Astrocyte (in vitro differentiated cells and primary cell): Measurements from ENCODE around the gene KIN. TPM values are rescaled to one million over a fixed set of nuclear protein-coding genes. Genes with fewer than 3 reads are reported as not detected.

Experiments used
- DNase-seq: peaks from one replicate; pipeline ENCODE4 v3.0.0-alpha.2; 2010; ENCODE audit warnings: low read depth
- FAIRE-seq: peaks from 2 replicates; lab custom pipeline; 2011; peaks lifted over from hg19 to GRCh38; lab: Jason Lieb, UNC
- H2AFZ ChIP-seq: 2 replicates; pipeline ENCODE4 v1.6.0; 2012; ENCODE audit warnings: low read depth, low read length, inconsistent platforms
- H3K27ac ChIP-seq: 2 replicates; pipeline ENCODE4 v1.5.1; 2011; ENCODE audit warnings: low read depth, low read length, inconsistent platforms
- H3K27me3 ChIP-seq: 2 replicates; pipeline ENCODE4 v1.6.0; 2011; ENCODE audit warnings: low read length, inconsistent platforms; ENCODE audit not compliant: insufficient read depth
- H3K36me3 ChIP-seq: 2 replicates; pipeline ENCODE4 v1.5.1; 2011; ENCODE audit warnings: low read length, inconsistent platforms; ENCODE audit not compliant: insufficient read depth
- H3K4me1 ChIP-seq: 2 replicates; pipeline ENCODE4 v1.5.1; 2011; ENCODE audit warnings: low read length, inconsistent platforms; ENCODE audit not compliant: insufficient read depth
- H3K4me2 ChIP-seq: 2 replicates; pipeline ENCODE4 v1.6.0; 2012; ENCODE audit warnings: low read length, inconsistent platforms
- H3K4me3 ChIP-seq: 2 replicates; pipeline ENCODE4 v1.5.1; 2011; ENCODE audit warnings: low read depth, mild to moderate bottlenecking, low read length, inconsistent platforms; ENCODE audit not compliant: insufficient read depth
- H3K79me2 ChIP-seq: 2 replicates; pipeline ENCODE4 v1.6.0; 2012; ENCODE audit warnings: mild to moderate bottlenecking, low read length, inconsistent platforms; ENCODE audit not compliant: insufficient read depth
- H3K9ac ChIP-seq: 2 replicates; pipeline ENCODE4 v1.6.0; 2012; ENCODE audit warnings: mild to moderate bottlenecking, low read length, inconsistent platforms
- H3K9me3 ChIP-seq: 2 replicates; pipeline ENCODE4 v1.5.1; 2012; ENCODE audit warnings: low read depth, mild to moderate bottlenecking, low read length, inconsistent platforms; ENCODE audit not compliant: insufficient read depth
- H4K20me1 ChIP-seq: 2 replicates; pipeline ENCODE4 v1.6.0; 2012; ENCODE audit warnings: low read length, inconsistent platforms; ENCODE audit not compliant: insufficient read depth
- H3K27ac Mint-ChIP-seq: one replicate; pipeline ENCODE4 v1.8.0; 2021; ENCODE audit warnings: mild to moderate bottlenecking, mixed read lengths; ENCODE audit not compliant: unreplicated experiment
- H3K27me3 Mint-ChIP-seq: one replicate; pipeline ENCODE4 v1.8.0; 2021; ENCODE audit warnings: low read depth, mixed read lengths; ENCODE audit not compliant: unreplicated experiment
- H3K36me3 Mint-ChIP-seq: one replicate; pipeline ENCODE4 v1.8.0; 2021; ENCODE audit warnings: low read depth, mixed read lengths; ENCODE audit not compliant: unreplicated experiment
- H3K4me1 Mint-ChIP-seq: one replicate; pipeline ENCODE4 v1.8.0; 2021; ENCODE audit warnings: low read depth, mixed read lengths; ENCODE audit not compliant: unreplicated experiment
- H3K4me3 Mint-ChIP-seq: one replicate; pipeline ENCODE4 v1.8.0; 2021; ENCODE audit warnings: mild to moderate bottlenecking, moderate library complexity, mixed read lengths; ENCODE audit not compliant: unreplicated experiment
- H3K9me3 Mint-ChIP-seq: one replicate; pipeline ENCODE4 v1.8.0; 2021; ENCODE audit warnings: mild to moderate bottlenecking, mixed read lengths; ENCODE audit not compliant: unreplicated experiment
- EZH2 ChIP-seq: IDR thresholded peaks from 2 replicates; pipeline ENCODE4 v1.6.1; 2012; ENCODE audit warnings: mild to moderate bottlenecking, low read length, inconsistent platforms; ENCODE audit not compliant: insufficient read depth
- total RNA-seq: library from RNA; stranded (reverse); gene quantifications from 2 replicates; pipeline ENCODE4 v1.2.1, GENCODE V29; 2021
- TF ChIP-seq, protein P1 (sequence below): IDR thresholded peaks from 2 replicates; pipeline ENCODE4 v1.5.1; 2011; ENCODE audit warnings: low read depth, mild to moderate bottlenecking, inconsistent platforms, low read length, moderate library complexity; ENCODE audit not compliant: insufficient read depth

Gene KIN
- total RNA-seq, 1 donor from 2014 or later: 14.1 TPM

DNA sequence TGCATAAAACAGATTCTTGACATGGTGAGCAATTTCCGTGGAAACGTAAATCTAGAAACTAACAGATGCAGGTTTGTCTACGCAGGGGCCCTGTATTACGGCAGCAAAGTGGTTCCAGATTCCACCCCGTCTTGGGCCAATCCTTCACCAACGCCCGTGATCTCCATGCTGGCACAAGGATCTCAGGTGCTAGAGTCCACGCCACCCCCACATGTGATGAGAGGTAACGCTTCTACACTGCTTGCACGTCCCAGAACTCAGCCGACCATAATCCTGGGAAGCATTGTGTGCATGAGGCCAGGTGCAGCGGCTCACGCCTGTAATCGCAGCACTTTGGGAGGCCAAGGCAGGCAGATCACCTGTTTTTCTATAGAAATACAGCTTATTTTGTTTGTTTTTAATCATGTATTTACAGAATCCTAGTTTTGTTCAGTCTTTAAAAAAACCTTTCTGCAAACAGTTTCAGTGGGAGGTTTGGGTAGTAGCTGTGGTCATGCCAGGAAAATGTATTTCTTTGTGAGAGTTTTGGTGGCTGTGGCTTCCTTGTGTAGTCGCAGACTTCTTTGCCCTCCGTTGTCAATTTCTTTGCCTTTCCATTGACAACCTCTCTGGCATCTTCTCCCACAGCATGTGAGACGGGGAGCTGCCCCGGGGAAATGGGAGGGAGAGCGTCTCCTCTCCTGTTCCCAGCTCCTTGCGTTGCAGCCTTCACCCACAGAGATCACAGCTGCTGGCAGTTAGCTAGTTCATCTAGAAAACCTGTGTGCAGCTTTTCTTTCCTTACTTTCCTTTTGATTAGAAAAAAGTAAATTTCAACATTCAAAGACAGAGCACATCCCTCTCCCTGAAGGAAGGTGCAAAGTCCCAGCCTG is 49.0 kb downstream of the KIN start:
- Histone ChIP-seq H3K9me3 (no peaks in the 10 kb centered on the region), H3K27ac (no peak overlapping the region), H3K4me2 (no peak overlapping the region), H3K9ac (no peak overlapping the region), H3K27me3 (peaks cover 2% of the 10 kb centered on the region), H2AFZ (no peak overlapping the region), H4K20me1 (no peaks in the 10 kb centered on the region), H3K4me1 (no peaks in the 10 kb centered on the region), H3K4me3 (no peak overlapping the region), H3K79me2 (no peaks in the 10 kb centered on the region), H3K36me3 (no peaks in the 10 kb centered on the region)
- no peak overlapping the region for H3K27ac Mint-ChIP-seq
- no peaks in the 10 kb centered on the region for H3K4me1 Mint-ChIP-seq
- DNase-seq: no peak
- H3K4me3 Mint-ChIP-seq: no peak overlapping the region
- no peaks in the 10 kb centered on the region for H3K27me3 Mint-ChIP-seq
- TF ChIP-seq EZH2: no peak
- TF ChIP-seq, protein P1, sequence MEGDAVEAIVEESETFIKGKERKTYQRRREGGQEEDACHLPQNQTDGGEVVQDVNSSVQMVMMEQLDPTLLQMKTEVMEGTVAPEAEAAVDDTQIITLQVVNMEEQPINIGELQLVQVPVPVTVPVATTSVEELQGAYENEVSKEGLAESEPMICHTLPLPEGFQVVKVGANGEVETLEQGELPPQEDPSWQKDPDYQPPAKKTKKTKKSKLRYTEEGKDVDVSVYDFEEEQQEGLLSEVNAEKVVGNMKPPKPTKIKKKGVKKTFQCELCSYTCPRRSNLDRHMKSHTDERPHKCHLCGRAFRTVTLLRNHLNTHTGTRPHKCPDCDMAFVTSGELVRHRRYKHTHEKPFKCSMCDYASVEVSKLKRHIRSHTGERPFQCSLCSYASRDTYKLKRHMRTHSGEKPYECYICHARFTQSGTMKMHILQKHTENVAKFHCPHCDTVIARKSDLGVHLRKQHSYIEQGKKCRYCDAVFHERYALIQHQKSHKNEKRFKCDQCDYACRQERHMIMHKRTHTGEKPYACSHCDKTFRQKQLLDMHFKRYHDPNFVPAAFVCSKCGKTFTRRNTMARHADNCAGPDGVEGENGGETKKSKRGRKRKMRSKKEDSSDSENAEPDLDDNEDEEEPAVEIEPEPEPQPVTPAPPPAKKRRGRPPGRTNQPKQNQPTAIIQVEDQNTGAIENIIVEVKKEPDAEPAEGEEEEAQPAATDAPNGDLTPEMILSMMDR: no peak
- FAIRE-seq: no peak
- H3K9me3 Mint-ChIP-seq: no peaks in the 10 kb centered on the region
- no peaks in the 10 kb centered on the region for H3K36me3 Mint-ChIP-seq

DNA sequence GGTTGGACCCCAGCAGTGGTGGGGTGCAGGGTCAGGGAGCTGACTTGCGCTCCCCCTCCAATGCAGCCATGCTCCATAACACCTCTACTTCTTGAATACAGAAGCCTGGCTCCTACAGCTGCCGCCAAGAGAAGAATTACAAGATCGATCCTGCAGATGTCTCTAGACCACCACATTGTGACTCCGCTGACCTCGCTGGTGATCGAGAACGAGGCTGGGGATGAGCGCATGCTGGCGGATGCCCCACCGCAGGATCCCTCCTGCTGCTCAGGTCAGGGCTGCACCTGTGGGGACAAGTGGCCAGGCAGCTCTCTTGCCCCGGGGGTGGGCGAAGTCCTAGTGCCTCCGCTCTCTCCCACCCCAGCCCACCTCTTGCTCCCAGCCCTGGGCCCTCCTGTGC is 53.0 kb downstream of the KIN start:
- H3K4me1 ChIP-seq: no peaks in the 10 kb centered on the region
- H2AFZ ChIP-seq: no peak overlapping the region
- DNase-seq (no peak), FAIRE-seq (no peak)
- Mint-ChIP-seq H3K4me3 (no peak overlapping the region), H3K36me3 (no peaks in the 10 kb centered on the region), H3K4me1 (no peaks in the 10 kb centered on the region), H3K9me3 (no peaks in the 10 kb centered on the region), H3K27ac (no peak overlapping the region), H3K27me3 (no peaks in the 10 kb centered on the region)
- H3K4me2 ChIP-seq: no peak overlapping the region
- H3K9me3 ChIP-seq: no peaks in the 10 kb centered on the region
- H3K4me3 ChIP-seq: no peak overlapping the region
- peaks cover 2% of the 10 kb centered on the region for H3K27me3 ChIP-seq
- no peaks in the 10 kb centered on the region for H4K20me1 ChIP-seq
- no peaks in the 10 kb centered on the region for H3K79me2 ChIP-seq
- no peak for TF ChIP-seq EZH2
- TF ChIP-seq, protein P1: no peak
- no peaks in the 10 kb centered on the region for H3K36me3 ChIP-seq
- H3K9ac ChIP-seq: no peak overlapping the region
- no peak overlapping the region for H3K27ac ChIP-seq
